Fibroblast of pulmonary artery (primary cell): ENCODE results near the gene SCD5.

Source experiments
- DNase-seq: peaks from one replicate; pipeline ENCODE4 v3.0.0-alpha.2; 2010; ENCODE audit warnings: low read depth
- H3K4me3 ChIP-seq: replicated peaks from 2 replicates; pipeline ENCODE4 v1.5.1; 2011; ENCODE audit warnings: low read depth, mild to moderate bottlenecking, control low read depth, low read length, moderate library complexity
- TF ChIP-seq, protein P1 (sequence below): IDR thresholded peaks from 2 replicates; pipeline ENCODE4 v1.5.1; 2011; ENCODE audit warnings: mild to moderate bottlenecking, control low read depth, low read length, inconsistent platforms; ENCODE audit errors: missing control alignments

Gene SCD5

DNA sequence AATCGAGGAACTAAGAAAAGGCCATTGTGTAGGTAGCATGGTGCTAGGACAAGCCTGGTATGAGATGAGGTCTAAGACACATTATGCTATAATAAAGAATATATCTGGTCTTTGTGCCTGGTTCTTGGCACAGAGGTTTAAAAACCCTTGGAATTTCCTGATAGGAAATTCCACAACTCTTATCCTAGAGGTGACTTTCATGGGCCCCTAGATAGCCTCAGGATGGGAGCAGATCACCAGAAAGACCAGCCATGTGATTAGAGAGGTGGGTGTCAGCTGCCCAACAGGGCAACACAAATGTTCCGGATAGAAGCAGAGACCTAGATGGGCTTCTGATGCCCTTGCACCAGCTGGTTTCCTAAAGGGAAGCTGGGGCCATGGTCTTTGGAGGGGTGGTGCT is 107.2 kb downstream of the SCD5 start:
- no peak for DNase-seq
- no peak overlapping the region for H3K4me3 ChIP-seq
- TF ChIP-seq, protein P1, sequence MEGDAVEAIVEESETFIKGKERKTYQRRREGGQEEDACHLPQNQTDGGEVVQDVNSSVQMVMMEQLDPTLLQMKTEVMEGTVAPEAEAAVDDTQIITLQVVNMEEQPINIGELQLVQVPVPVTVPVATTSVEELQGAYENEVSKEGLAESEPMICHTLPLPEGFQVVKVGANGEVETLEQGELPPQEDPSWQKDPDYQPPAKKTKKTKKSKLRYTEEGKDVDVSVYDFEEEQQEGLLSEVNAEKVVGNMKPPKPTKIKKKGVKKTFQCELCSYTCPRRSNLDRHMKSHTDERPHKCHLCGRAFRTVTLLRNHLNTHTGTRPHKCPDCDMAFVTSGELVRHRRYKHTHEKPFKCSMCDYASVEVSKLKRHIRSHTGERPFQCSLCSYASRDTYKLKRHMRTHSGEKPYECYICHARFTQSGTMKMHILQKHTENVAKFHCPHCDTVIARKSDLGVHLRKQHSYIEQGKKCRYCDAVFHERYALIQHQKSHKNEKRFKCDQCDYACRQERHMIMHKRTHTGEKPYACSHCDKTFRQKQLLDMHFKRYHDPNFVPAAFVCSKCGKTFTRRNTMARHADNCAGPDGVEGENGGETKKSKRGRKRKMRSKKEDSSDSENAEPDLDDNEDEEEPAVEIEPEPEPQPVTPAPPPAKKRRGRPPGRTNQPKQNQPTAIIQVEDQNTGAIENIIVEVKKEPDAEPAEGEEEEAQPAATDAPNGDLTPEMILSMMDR = no peak

DNA sequence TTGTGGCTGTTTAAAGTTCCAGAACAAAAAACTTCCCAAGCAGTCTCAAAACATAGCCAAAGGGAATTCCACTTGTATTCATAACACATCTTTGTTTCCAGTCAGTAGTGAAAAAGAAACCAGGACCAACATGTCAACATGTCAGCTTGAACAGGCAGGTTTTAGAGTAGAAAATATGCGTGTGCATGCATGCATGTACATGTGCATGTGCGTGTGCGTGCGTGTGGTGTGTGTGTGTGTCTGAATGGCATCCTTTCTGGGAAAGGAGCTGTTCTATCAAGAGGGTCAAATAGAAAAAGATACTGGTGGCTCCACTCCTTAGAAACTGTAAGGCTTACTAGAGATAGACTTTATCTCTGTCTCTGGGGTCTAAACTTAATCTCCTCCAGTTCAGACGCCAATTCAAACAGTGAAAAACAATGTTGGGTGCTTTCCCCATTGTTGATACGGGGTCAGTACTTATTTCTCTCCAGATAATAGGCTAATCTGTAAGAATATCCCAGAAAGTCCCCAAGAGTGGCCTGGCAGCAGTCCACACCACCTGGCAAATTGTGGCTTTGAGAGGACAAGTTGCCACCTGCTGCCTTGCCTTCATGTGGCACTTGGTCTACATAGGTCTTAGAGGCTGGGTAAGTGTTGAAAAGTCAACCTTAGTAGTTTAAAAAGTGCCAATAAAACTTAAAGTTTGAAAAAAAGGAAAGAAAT is 110.4 kb downstream of the SCD5 start:
- TF ChIP-seq, protein P1 = no peak
- no peak overlapping the region for H3K4me3 ChIP-seq
- peak; percentile 28 for DNase-seq

DNA sequence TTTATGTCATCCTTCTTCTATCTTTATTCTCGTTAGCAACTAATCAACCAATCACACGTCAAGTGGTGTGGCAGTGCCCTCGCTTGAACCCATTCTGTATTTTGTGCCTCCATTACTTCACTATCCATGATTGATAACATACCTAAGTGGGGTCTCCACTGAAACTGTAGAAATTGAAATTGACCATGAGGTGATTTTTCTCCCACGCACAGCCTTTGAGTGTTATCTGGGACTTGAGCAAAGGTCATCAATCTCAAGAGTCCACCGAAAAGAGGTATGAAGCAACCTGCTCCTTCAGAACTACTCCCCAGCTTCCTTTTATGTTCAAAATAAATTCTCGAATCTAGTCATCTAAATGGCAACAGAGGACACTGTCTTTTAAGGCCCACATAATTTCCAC is 111.1 kb downstream of the SCD5 start:
- no peak for DNase-seq
- TF ChIP-seq, protein P1 = no peak
- no peak overlapping the region for H3K4me3 ChIP-seq

DNA sequence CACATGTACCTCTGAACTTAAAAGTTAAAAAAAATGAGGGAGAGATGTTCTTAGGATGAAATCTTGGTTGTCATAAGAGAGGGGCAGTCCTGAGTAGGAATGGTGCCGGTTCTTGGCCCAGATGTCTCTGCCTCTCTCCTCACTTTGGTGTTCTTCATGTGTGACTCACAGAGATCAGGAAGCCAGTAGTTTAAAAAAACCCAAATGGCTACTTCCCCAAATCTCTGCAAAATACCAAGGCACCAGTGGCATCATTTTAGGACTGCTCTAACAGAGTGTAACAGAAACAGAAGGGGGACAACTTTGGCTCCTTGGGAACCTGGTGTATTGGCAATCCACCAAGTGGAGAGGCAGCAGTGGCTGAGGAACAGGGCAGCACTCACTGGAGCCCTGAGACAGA is 116.8 kb downstream of the SCD5 start:
- no peak for DNase-seq
- H3K4me3 ChIP-seq = no peak overlapping the region
- TF ChIP-seq, protein P1 = no peak

DNA sequence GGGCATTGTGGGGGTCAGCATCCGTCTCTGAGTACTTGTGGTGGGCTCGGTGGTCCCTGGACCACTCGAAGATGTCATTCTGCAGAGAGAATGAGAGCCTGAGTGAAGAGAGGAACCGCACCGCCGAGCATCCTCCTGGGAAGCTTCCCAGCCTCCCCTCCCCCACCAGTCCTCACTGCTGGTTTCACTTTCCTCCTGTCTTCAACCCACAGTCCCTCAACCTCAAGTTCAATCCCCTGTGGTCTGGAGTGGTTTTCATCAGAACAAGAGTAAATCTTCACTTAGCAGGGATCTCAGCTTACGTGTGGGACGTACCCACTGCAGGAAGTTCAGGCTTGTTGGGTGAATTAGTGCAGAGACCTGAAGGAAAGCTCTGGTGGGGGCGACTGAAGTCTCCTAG is 117.8 kb downstream of the SCD5 start:
- no peak overlapping the region for H3K4me3 ChIP-seq
- TF ChIP-seq, protein P1 = no peak
- no peak for DNase-seq

DNA sequence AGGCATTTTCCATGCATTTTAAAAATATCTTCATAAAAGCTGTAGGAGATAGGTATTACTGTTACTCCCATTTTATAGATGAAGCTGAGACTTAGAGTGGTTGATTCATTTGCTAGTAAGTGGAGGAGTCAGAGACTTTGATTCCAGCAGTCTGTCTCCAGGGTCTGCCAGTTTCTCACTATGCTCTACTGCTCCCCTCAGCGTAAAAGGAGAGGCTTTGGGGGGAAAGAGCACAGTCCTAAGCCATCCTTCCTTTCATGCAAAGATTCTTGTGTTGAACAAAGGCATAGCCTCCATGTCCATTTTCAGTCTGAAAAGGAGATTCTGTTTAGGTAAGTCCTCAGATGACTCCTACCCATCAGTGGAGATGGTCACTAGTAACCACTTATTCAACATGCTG is 119.1 kb downstream of the SCD5 start:
- DNase-seq = no peak
- H3K4me3 ChIP-seq = no peak overlapping the region
- TF ChIP-seq, protein P1 = no peak

DNA sequence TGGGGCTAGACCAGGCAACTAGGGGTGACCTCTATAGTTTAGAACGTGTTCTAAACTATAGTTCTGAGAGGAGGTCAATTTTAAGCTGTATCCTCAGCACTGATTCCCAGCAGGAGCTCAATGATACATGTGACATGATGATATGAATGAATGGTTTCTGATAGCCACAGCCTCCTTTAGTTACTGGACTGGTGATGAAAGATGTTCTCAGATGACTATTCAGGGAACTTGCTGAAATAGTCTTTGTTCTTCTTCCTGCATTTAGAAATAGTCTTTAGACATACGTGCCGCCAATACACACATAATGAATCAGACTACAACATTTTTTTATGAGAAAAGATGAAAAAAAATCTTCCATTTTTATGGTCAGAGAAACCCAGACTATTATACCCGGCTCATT is 120.5 kb downstream of the SCD5 start:
- peak; percentile 41 for DNase-seq
- H3K4me3 ChIP-seq = no peak overlapping the region
- TF ChIP-seq, protein P1 = no peak
